ENCODE measurements around the gene RHBDF1.

The RHBDF1 gene

GRCh38 chr16:72561-73548 is at the start of gene RHBDF1:
Gene RHBDF1 (minus strand): TSS chr16:72631. CDS start chr16:65015, 7,616 bp downstream.
- DNase-seq: peak; percentile 33

DNA sequence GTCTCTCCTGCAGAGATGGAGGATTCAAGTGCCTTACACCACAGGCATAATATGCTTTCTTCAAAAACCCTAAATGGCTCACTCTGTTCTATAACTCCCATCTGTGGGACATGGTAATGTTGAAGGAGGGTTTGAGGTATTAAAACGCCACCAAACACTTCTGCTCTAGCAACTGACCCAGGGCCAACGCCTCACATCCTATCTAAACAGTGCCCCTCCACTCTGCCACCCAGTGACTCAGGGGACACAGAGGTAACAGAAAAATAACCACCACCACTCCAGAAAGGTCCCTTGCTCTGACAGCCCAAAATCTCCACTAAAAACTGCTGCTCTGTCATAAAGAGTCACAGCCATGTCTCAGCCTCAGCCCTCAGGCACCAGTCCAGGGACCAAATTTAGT is 48.3 kb upstream of the RHBDF1 start:
- no peak for DNase-seq

DNA sequence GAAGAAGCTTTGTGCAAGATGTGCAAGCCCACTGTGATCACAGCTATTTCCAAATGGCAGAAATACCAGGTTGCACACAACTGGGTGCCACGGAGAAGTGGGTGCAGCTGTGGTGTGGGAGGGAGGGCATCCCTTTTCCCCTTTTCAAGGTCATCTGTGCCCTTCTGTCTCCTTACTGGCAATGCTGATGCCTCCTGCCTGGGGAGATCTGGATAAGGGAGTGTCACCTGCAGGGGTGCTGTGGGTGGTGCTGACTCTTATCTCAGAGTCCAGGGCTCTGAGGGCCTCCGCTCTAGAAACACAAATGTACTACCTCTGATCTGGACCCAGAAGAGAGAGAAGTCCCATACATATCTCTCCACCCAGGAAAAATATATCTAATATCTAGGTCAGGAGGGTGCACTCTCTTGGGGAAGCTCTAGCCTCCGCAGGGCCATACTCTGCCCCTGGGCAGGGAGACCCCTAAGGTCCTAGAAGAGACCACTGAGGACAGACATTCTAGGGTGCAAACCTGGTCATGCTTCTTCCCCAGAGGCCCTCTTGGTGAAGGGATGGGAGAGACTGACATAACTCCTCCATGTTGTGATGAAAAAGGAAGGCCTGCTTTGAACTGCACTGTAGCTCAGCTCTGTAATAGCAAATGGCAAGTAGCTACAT is 47.5 kb upstream of the RHBDF1 start:
- no peak for DNase-seq

- no peak for DNase-seq
Measured at GRCh38 chr16:119295-119694, 46.9 kb upstream of the RHBDF1 start.

DNA sequence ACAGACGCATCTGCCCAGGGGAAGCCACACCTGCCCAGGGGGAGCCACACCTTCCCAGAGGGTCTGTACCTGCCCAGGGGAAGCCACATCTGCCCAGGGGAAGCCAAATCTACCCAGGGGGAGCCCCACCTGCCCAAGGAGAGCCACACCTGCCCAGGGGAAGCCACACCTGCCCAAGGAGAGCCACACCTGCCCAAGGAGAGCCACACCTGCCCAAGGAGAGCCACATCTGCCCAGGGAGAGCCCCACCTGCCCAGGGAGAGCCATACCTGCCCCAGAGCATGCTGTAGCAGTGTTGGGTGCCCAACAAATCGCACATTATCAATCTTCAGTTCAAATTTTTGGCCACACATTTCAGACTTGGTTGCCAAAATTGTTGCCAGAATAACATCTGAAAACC is 46.4 kb upstream of the RHBDF1 start:
- no peak for DNase-seq

DNA sequence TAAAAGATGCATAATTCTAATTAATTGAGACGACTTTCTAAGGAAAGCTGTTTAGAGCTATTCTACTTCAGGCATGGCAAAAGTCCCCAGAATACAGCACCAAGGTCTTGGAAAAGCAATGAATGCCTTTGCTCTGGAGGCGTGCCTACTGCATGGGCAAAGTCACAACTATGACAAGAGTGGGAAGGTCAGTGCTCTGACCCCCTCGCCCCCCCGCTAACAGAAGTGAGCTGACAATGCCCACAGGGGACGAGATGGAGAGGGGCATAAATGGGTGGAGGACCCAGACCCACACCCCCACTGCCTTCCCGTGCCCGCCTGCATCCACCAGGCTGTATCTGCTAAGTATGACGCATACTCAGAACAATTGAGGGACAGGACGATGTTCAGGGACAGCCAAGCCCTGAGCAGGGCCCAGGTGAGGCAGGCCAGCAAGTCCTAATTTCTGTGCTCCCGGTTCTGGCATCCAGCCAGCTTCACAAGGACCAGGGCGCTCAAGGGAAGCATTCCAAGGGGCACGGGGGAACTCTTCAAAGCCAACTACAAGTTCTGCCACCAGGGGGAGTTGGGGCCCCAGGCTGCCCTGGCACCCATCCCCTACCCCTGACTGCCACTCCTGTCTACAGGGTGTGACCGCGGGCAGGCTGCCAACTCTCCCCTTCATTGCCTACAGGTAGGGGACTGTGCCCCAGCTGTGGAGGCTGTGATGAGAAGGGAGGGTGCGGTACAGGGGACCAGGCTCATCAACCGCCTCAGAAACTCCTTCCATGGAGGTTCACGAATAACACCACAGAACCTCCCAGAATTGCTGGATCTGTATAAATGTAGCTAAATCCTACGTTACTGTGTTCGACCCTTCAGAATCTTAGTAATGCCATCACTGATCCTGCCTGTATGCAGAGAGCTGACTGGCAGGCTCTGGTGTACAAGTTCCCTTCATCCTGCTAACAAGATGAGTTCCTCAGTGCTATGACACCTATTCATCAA is 45.2 kb upstream of the RHBDF1 start:
- DNase-seq: peak; percentile 37

GRCh38 chr16:116015-116414 is 43.6 kb upstream of the RHBDF1 start:
- DNase-seq: no peak

- no peak for DNase-seq
Measured at GRCh38 chr16:114327-114726, 41.9 kb upstream of the RHBDF1 start.

DNA sequence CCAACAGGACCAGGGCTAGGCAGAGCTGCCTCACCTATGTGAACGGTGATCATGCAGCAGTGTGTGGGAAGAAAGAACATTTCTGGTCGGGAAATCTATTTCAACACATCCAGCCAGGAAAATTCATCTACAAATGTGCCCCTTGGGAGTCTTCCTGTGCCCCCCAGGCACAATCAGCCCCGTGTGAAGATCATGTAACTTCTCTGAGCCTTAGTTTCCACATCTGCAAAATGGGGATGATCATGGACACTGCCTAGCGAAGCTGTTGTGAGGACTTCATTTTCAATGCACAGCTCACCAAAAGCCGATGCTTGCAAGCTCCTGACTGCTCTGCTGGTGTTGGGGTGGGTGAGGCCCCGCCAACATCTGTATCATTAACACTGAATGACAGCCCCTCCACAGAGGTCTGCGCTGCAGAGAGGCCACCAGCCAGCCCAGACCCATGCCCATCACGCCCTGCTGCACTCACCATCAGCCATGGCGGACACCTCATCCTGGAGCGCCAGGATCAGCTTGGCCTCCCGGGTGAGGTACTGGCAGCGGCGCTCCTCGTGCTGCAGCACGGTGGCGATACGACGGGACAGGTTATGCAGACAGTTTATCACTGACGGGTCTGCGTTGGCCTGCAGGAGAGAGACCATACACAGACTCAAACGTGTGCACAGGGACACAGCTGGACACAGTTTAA is 39.9 kb upstream of the RHBDF1 start:
- DNase-seq: no peak

- DNase-seq: peak; percentile 52
Measured at GRCh38 chr16:106623-107324, 34.3 kb upstream of the RHBDF1 start.

DNA sequence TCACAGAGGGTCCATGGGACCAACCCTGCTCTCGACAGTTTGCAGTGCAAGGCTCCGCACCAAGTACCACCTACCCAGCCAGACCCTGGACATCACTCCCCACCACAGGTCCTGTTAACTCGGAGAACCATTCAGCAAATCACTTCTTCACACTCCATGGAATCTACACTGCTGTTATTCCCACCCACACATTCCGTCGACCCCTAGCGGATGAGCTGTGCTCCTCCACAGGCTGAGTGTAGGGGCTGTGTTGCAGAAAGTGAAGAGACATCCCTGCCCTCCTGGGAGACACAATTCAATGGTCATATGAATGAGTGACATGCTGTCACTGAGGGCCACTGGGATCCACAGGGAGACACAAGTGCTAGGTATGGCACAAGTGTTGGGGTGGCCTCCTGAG is 33.1 kb upstream of the RHBDF1 start:
- no peak for DNase-seq

- DNase-seq: no peak
Measured at GRCh38 chr16:104928-105327, 32.5 kb upstream of the RHBDF1 start.

- no peak for DNase-seq
Measured at GRCh38 chr16:104355-104754, 31.9 kb upstream of the RHBDF1 start.

GRCh38 chr16:102060-102855 is 29.8 kb upstream of the RHBDF1 start:
- DNase-seq: peak; percentile 58

DNA sequence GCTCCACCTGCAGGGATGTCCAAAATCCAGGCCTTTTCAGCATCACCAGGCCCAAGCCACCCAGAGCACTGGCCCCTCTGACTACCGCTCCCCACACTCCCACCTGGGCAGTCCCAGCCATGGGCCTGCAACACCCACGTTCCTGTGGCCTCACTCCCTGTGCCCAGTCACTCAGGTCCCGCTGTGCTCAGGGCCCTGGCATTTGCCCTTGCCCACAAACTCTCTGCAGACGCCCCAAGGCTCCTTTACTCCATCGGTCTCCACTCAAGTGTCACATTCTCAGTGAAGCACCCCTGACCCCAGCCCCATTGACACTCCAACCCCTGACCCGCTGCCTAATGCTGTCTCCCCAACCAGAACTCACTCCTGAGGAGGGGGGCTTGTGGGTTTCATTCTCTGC is 29.2 kb upstream of the RHBDF1 start:
- no peak for DNase-seq

- no peak for DNase-seq
Measured at GRCh38 chr16:100989-101388, 28.6 kb upstream of the RHBDF1 start.

DNA sequence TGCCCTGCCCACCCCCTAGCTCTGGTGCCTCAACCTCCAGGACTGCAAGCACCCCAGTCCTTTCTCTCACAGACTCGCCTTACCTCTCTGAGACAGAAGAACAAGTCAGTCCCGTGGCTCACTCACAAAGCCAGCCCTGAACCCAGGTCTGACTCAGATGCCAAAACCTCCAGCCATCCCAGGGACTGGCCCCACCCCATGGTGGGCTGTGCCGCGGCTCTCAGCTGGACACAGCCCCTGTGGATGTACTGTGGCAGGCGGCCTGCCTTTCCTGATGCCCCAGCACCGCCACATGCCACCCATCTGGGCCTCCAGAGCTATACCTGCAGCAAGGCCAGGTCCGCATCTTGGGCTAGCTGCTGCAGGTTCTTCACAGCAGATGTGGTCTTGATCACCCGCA is 25.4 kb upstream of the RHBDF1 start:
- no peak for DNase-seq

DNA sequence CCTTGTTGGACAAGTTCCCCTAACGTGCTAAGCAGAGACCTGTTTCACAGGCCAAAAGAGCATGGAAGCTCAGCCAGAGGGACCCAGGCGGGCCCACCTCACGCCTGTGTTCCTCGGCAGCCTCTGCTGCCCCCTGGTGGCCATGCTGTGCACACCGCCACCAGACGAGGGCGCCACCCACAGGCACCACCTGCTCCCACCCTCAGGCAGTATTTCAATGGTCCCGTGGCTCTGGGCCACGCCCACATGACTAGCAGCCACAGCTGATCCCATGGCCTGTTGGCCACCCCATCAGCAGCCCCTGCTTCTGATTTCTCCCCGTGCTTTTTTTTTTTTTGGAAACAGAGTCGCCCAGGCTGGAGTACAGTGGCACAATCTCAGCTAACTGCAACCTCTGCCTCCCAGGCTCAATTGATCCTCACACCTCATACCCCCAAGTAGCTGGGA is 24.5 kb upstream of the RHBDF1 start:
- peak; percentile 88 for DNase-seq

GRCh38 chr16:94918-95265 is 22.5 kb upstream of the RHBDF1 start:
- no peak for DNase-seq

GRCh38 chr16:92431-93339 is 20.3 kb upstream of the RHBDF1 start:
- DNase-seq: no peak

All from MV-4-11 (cell line).